OCI-LY1 (cell line): ENCODE measurements around the gene ENPP3.

ENCODE experiments used
- H2AFZ ChIP-seq: fragments of 200-600 bp; sonication (generic), shearing (Covaris generic); 2 replicates; pipeline ENCODE4 v1.6.0; 2014; ENCODE audit warnings: antibody characterized with exemption, mild to moderate bottlenecking, low read length
- H3F3A ChIP-seq: fragments of 200-600 bp; sonication (generic), shearing (Covaris generic); 2 replicates; pipeline ENCODE4 v1.6.0; 2014; ENCODE audit warnings: mild to moderate bottlenecking, antibody characterized with exemption, low read length, moderate library complexity; ENCODE audit not compliant: insufficient read depth
- H3K27ac ChIP-seq: fragments of 200-600 bp; sonication (generic); 2 replicates; pipeline ENCODE4 v1.5.1; 2014; ENCODE audit warnings: low read length, mixed run types, mild to moderate bottlenecking, low read depth; ENCODE audit not compliant: poor library complexity, severe bottlenecking
- H3K27me3 ChIP-seq: fragments of 200-600 bp; sonication (generic); 2 replicates; pipeline ENCODE4 v1.6.0; 2014; ENCODE audit warnings: antibody characterized with exemption, mild to moderate bottlenecking, low read length, moderate library complexity; ENCODE audit not compliant: insufficient read depth
- H3K36me3 ChIP-seq: fragments of 200-600 bp; sonication (generic); 2 replicates; pipeline ENCODE4 v1.6.1; 2014; ENCODE audit warnings: mild to moderate bottlenecking, antibody characterized with exemption, low read length, moderate library complexity, mixed read lengths; ENCODE audit not compliant: insufficient read depth
- H3K4me1 ChIP-seq: fragments of 200-600 bp; sonication (generic); 2 replicates; pipeline ENCODE4 v1.5.1; 2014; ENCODE audit warnings: mild to moderate bottlenecking, low read length, moderate library complexity; ENCODE audit not compliant: insufficient read depth, severe bottlenecking
- H3K4me2 ChIP-seq: fragments of 200-600 bp; sonication (generic), shearing (Covaris generic); 2 replicates; pipeline ENCODE4 v1.6.1; 2014; ENCODE audit warnings: low read length
- H3K4me3 ChIP-seq: fragments of 200-600 bp; sonication (generic); 2 replicates; pipeline ENCODE4 v1.5.1; 2014; ENCODE audit warnings: low read length, low read depth, mild to moderate bottlenecking, mixed read lengths; ENCODE audit not compliant: poor library complexity, severe bottlenecking
- H3K79me2 ChIP-seq: fragments of 200-600 bp; shearing (Covaris generic); 2 replicates; pipeline ENCODE4 v1.6.1; 2016; ENCODE audit warnings: mixed run types, low read length, mixed read lengths; ENCODE audit not compliant: insufficient read depth
- H3K9ac ChIP-seq: fragments of 200-600 bp; sonication (generic), shearing (Covaris generic); 2 replicates; pipeline ENCODE4 v1.6.1; 2014; ENCODE audit warnings: mild to moderate bottlenecking, low read length, mixed read lengths
- H3K9me2 ChIP-seq: fragments of 200-600 bp; sonication (generic), shearing (Covaris generic); 2 replicates; pipeline ENCODE4 v1.6.1; 2014; ENCODE audit warnings: low read depth, mild to moderate bottlenecking, low read length, mixed read lengths
- H3K9me3 ChIP-seq: fragments of 200-600 bp; shearing (Covaris generic); 2 replicates; pipeline ENCODE4 v1.6.1; 2014; ENCODE audit warnings: low read length, mixed read lengths
- H4K20me1 ChIP-seq: fragments of 200-600 bp; sonication (generic), shearing (Covaris generic); 2 replicates; pipeline ENCODE4 v1.6.0; 2016; ENCODE audit warnings: mild to moderate bottlenecking, low read length; ENCODE audit not compliant: insufficient read depth
- CTCF ChIP-seq: fragments of 200-600 bp; sonication (generic), shearing (Covaris generic); IDR thresholded peaks from 2 replicates; pipeline ENCODE4 v1.5.1; 2017; ENCODE audit warnings: mild to moderate bottlenecking, antibody characterized with exemption, low read length, moderate library complexity, mixed read lengths
- EZH2 ChIP-seq: fragments of 200-600 bp; sonication (generic), shearing (Covaris generic); IDR thresholded peaks from 2 replicates; pipeline ENCODE4 v1.8.0; 2017; ENCODE audit warnings: borderline replicate concordance, mixed run types, mild to moderate bottlenecking, antibody characterized with exemption, low read length, moderate library complexity, mixed read lengths

Gene ENPP3

GRCh38 chr6:131646249-131646670, 9.2 kb downstream of the ENPP3 start:
- H3K4me2 ChIP-seq = no peak overlapping the region
- H3K9me3 ChIP-seq = no peaks in the 10 kb centered on the region
- H3K4me3 ChIP-seq = no peak overlapping the region
- TF ChIP-seq CTCF = no peak
- TF ChIP-seq EZH2 = no peak
- H3K9ac ChIP-seq = no peak overlapping the region
- no peaks in the 10 kb centered on the region for H3K4me1 ChIP-seq
- no peaks in the 10 kb centered on the region for H3F3A ChIP-seq
- no peaks in the 10 kb centered on the region for H3K79me2 ChIP-seq
- no peaks in the 10 kb centered on the region for H3K36me3 ChIP-seq
- no peaks in the 10 kb centered on the region for H4K20me1 ChIP-seq
- H3K9me2 ChIP-seq = no peaks in the 10 kb centered on the region
- H3K27me3 ChIP-seq = no peaks in the 10 kb centered on the region
- no peak overlapping the region for H2AFZ ChIP-seq
- no peak overlapping the region for H3K27ac ChIP-seq

- Histone ChIP-seq H2AFZ (no peak overlapping the region), H4K20me1 (no peaks in the 10 kb centered on the region), H3K27me3 (no peaks in the 10 kb centered on the region), H3K4me2 (no peak overlapping the region), H3K79me2 (no peaks in the 10 kb centered on the region), H3K9ac (no peak overlapping the region), H3F3A (no peaks in the 10 kb centered on the region), H3K36me3 (no peaks in the 10 kb centered on the region), H3K9me3 (no peaks in the 10 kb centered on the region), H3K9me2 (no peaks in the 10 kb centered on the region), H3K4me1 (no peaks in the 10 kb centered on the region), H3K4me3 (no peak overlapping the region), H3K27ac (no peak overlapping the region)
- TF ChIP-seq CTCF (no peak), EZH2 (no peak)
Measured at GRCh38 chr6:131651782-131652181, 14.7 kb downstream of the ENPP3 start.

- H3K9me3 ChIP-seq = no peaks in the 10 kb centered on the region
- no peaks in the 10 kb centered on the region for H3K9me2 ChIP-seq
- H3K36me3 ChIP-seq = no peaks in the 10 kb centered on the region
- H3K27me3 ChIP-seq = no peaks in the 10 kb centered on the region
- no peaks in the 10 kb centered on the region for H4K20me1 ChIP-seq
- H3K4me2 ChIP-seq = no peak overlapping the region
- TF ChIP-seq EZH2 = no peak
- no peak for TF ChIP-seq CTCF
- H2AFZ ChIP-seq = no peak overlapping the region
- H3K4me1 ChIP-seq = no peaks in the 10 kb centered on the region
- no peak overlapping the region for H3K4me3 ChIP-seq
- H3K9ac ChIP-seq = no peak overlapping the region
- H3F3A ChIP-seq = no peaks in the 10 kb centered on the region
- no peak overlapping the region for H3K27ac ChIP-seq
- no peaks in the 10 kb centered on the region for H3K79me2 ChIP-seq
Measured at GRCh38 chr6:131652472-131652871, 15.4 kb downstream of the ENPP3 start.
